Activated naive CD4-positive, alpha-beta T cell treated with anti-CD3 and anti-CD28 coated beads for 36 hours (primary cell): Measurements from ENCODE around the gene LTV1. TPM values are rescaled to one million over a fixed set of nuclear protein-coding genes. Genes with fewer than 3 reads are reported as not detected.
"Not testable (repeated sequence)": the region's sequence is repeated elsewhere in the genome, so short reads cannot be mapped to it uniquely, and the experiment has no call there.

Experiments used
- CTCF ChIA-PET: fragments of 350-600 bp; sonication (Branson Sonifier 250); formaldehyde crosslinking; loops from one replicate; lab custom pipeline; 2021; ENCODE audit warnings: antibody characterized with exemption; lab: Charles Lee
- DNase-seq: peaks from one replicate; pipeline ENCODE4 v3.0.0-alpha.2; 2020
- H3K27ac Mint-ChIP-seq: one replicate; pipeline ENCODE4 v1.8.0; 2021; ENCODE audit warnings: mild to moderate bottlenecking, mixed read lengths
- H3K27me3 Mint-ChIP-seq: one replicate; pipeline ENCODE4 v1.8.0; 2021; ENCODE audit warnings: low read depth, mixed read lengths
- H3K36me3 Mint-ChIP-seq: one replicate; pipeline ENCODE4 v1.8.0; 2021; ENCODE audit warnings: low read depth, mixed read lengths
- H3K4me1 Mint-ChIP-seq: one replicate; pipeline ENCODE4 v1.8.0; 2021; ENCODE audit warnings: low read depth, mixed read lengths
- H3K4me3 Mint-ChIP-seq: one replicate; pipeline ENCODE4 v1.8.0; 2021; ENCODE audit warnings: mild to moderate bottlenecking, moderate library complexity, mixed read lengths
- H3K9me3 Mint-ChIP-seq: one replicate; pipeline ENCODE4 v1.8.0; 2021; ENCODE audit warnings: mixed read lengths
- intact Hi-C: fragments of 100-400 bp; cut with micrococcal nuclease; formaldehyde crosslinking; loops from one replicate; pipeline ENCODE4 v1.15.1; 2023
- total RNA-seq, 2 experiments: library from RNA; stranded (reverse); gene quantifications; one replicate each; pipeline ENCODE4 v1.2.3, GENCODE V29; 2021

Gene LTV1
- total RNA-seq = 10 to 100 TPM; 22.8 to 23.3 TPM

GRCh38 chr6:143842902-143843676, at the start of gene LTV1:
Gene LTV1 (plus strand): TSS chr6:143843338. CDS start chr6:143843478, 140 bp downstream.
- Mint-ChIP-seq H3K27me3 (no peaks in the 10 kb centered on the region), H3K9me3 (no peaks in the 10 kb centered on the region), H3K36me3 (peaks cover 32% of the 10 kb centered on the region), H3K4me1 (peaks cover 28% of the 10 kb centered on the region), H3K4me3 (peak within 1 kb of the TSS; percentile 93), H3K27ac (peak within 1 kb of the TSS; percentile 94)
- intact Hi-C loops = loop anchor here (1.0 to 5.0 kb wide), 11 partner anchors 37 to 781 kb away; partner anchors contain the start of genes ADAT2, AIG1, FUCA2 and PEX3
- peak; percentile 96 for DNase-seq
- CTCF ChIA-PET = interaction anchor here (0.6 to 1.5 kb wide), 4 partner anchors 170 to 524 kb away, joined by 3 to 5 read pairs (median 4); no protein-coding TSS in a partner anchor

- intact Hi-C loops, H3K27ac Mint-ChIP-seq, H3K4me1 Mint-ChIP-seq, H3K4me3 Mint-ChIP-seq, H3K27me3 Mint-ChIP-seq, DNase-seq: not testable (repeated sequence)
- Mint-ChIP-seq H3K9me3 (peaks cover 31% of the 10 kb centered on the region), H3K36me3 (peaks cover 56% of the 10 kb centered on the region)
- CTCF ChIA-PET = interaction anchor here (0.6 kb wide), 1 partner anchor 24 kb away, joined by 3 read pairs; no protein-coding TSS in a partner anchor
Measured at GRCh38 chr6:143796551-143796950, 46.6 kb upstream of the LTV1 start.

- intact Hi-C loops, DNase-seq, H3K4me1 Mint-ChIP-seq, H3K4me3 Mint-ChIP-seq, CTCF ChIA-PET, H3K27ac Mint-ChIP-seq, H3K27me3 Mint-ChIP-seq: not testable (repeated sequence)
- Mint-ChIP-seq H3K9me3 (peaks cover 20% of the 10 kb centered on the region), H3K36me3 (peaks cover 50% of the 10 kb centered on the region)
Measured at GRCh38 chr6:143798487-143798886, 44.7 kb upstream of the LTV1 start.

GRCh38 chr6:143802833-143803565, 40.1 kb upstream of the LTV1 start:
- CTCF ChIA-PET = no interaction called here
- no peaks in the 10 kb centered on the region for H3K27me3 Mint-ChIP-seq
- H3K4me1 Mint-ChIP-seq = peaks cover 39% of the 10 kb centered on the region
- no peak overlapping the region for H3K4me3 Mint-ChIP-seq
- DNase-seq = no peak
- H3K36me3 Mint-ChIP-seq = peaks cover 31% of the 10 kb centered on the region
- H3K27ac Mint-ChIP-seq = no peak overlapping the region
- peaks cover 19% of the 10 kb centered on the region for H3K9me3 Mint-ChIP-seq
- intact Hi-C loops = no loop called here

GRCh38 chr6:143803769-143804568, 39.2 kb upstream of the LTV1 start:
- no peaks in the 10 kb centered on the region for H3K27me3 Mint-ChIP-seq
- intact Hi-C loops = no loop called here
- no peak for DNase-seq
- peaks cover 23% of the 10 kb centered on the region for H3K36me3 Mint-ChIP-seq
- peaks cover 14% of the 10 kb centered on the region for H3K9me3 Mint-ChIP-seq
- H3K4me3 Mint-ChIP-seq = no peak overlapping the region
- H3K4me1 Mint-ChIP-seq = peaks cover 39% of the 10 kb centered on the region
- H3K27ac Mint-ChIP-seq = peak overlapping the region; percentile 28
- CTCF ChIA-PET = no interaction called here

GRCh38 chr6:143804835-143805239, 38.3 kb upstream of the LTV1 start:
- DNase-seq = no peak
- peaks cover 5% of the 10 kb centered on the region for H3K9me3 Mint-ChIP-seq
- no peaks in the 10 kb centered on the region for H3K27me3 Mint-ChIP-seq
- CTCF ChIA-PET = no interaction called here
- no peak overlapping the region for H3K4me3 Mint-ChIP-seq
- peaks cover 39% of the 10 kb centered on the region for H3K4me1 Mint-ChIP-seq
- intact Hi-C loops = loop anchor here (5.0 kb wide), 1 partner anchor 128 kb away; the partner anchor contains the start of gene PHACTR2
- no peak overlapping the region for H3K27ac Mint-ChIP-seq
- peaks cover 14% of the 10 kb centered on the region for H3K36me3 Mint-ChIP-seq

GRCh38 chr6:143806282-143807102, 36.6 kb upstream of the LTV1 start:
- Mint-ChIP-seq H3K4me3 (no peak overlapping the region), H3K27ac (peak overlapping the region; percentile 62), H3K9me3 (no peaks in the 10 kb centered on the region), H3K27me3 (no peaks in the 10 kb centered on the region), H3K4me1 (peaks cover 39% of the 10 kb centered on the region), H3K36me3 (peaks cover 6% of the 10 kb centered on the region)
- CTCF ChIA-PET = interaction anchor here (0.9 to 1.3 kb wide), 2 partner anchors 11 kb away, joined by 3 read pairs; no protein-coding TSS in a partner anchor
- peak; percentile 83 for DNase-seq
- intact Hi-C loops = loop anchor here (1.0 to 5.0 kb wide), 3 partner anchors 37 to 129 kb away; partner anchors contain the start of genes LTV1 and PHACTR2

- H3K4me3 Mint-ChIP-seq = no peak overlapping the region
- no peaks in the 10 kb centered on the region for H3K9me3 Mint-ChIP-seq
- peaks cover 2% of the 10 kb centered on the region for H3K36me3 Mint-ChIP-seq
- H3K27ac Mint-ChIP-seq = no peak overlapping the region
- intact Hi-C loops = loop anchor here (5.0 kb wide), 1 partner anchor 130 kb away; the partner anchor contains the start of gene PHACTR2
- H3K27me3 Mint-ChIP-seq = no peaks in the 10 kb centered on the region
- CTCF ChIA-PET = interaction anchor here (0.8 to 1.3 kb wide), 2 partner anchors 10 to 354 kb away, joined by 3 read pairs; no protein-coding TSS in a partner anchor
- no peak for DNase-seq
- peaks cover 42% of the 10 kb centered on the region for H3K4me1 Mint-ChIP-seq
Measured at GRCh38 chr6:143807103-143807772, 35.9 kb upstream of the LTV1 start.

- CTCF ChIA-PET = no interaction called here
- Mint-ChIP-seq H3K4me1 (peaks cover 19% of the 10 kb centered on the region), H3K36me3 (no peaks in the 10 kb centered on the region), H3K27me3 (no peaks in the 10 kb centered on the region), H3K9me3 (no peaks in the 10 kb centered on the region), H3K27ac (no peak overlapping the region), H3K4me3 (no peak overlapping the region)
- DNase-seq = no peak
- intact Hi-C loops = no loop called here
Measured at GRCh38 chr6:143810745-143811144, 32.4 kb upstream of the LTV1 start.

- H3K4me1 Mint-ChIP-seq = peaks cover 12% of the 10 kb centered on the region
- H3K9me3 Mint-ChIP-seq = no peaks in the 10 kb centered on the region
- intact Hi-C loops = no loop called here
- H3K27me3 Mint-ChIP-seq = no peaks in the 10 kb centered on the region
- no peak for DNase-seq
- CTCF ChIA-PET = interaction anchor here (0.5 kb wide), 1 partner anchor 104 kb away, joined by 3 read pairs; no protein-coding TSS in a partner anchor
- H3K36me3 Mint-ChIP-seq = no peaks in the 10 kb centered on the region
- no peak overlapping the region for H3K27ac Mint-ChIP-seq
- no peak overlapping the region for H3K4me3 Mint-ChIP-seq
Measured at GRCh38 chr6:143811501-143812157, 31.5 kb upstream of the LTV1 start.
